HG03558 (cell line): Measurements from ENCODE around the gene MAGI2.

Source experiments
- ATAC-seq: cut with Tn5 transposase; IDR thresholded peaks from one replicate; pipeline ENCODE4 v1.9.1; 2021; ENCODE audit warnings: moderate number of reproducible peaks; ENCODE audit not compliant: unreplicated experiment; ENCODE audit errors: extremely low read depth

MAGI2 gene

GRCh38 chr7:79453558-79454360, at the start of gene MAGI2:
Gene MAGI2 (minus strand): TSS chr7:79453667. CDS start chr7:79453320, 347 bp downstream.
- no peak for ATAC-seq

DNA sequence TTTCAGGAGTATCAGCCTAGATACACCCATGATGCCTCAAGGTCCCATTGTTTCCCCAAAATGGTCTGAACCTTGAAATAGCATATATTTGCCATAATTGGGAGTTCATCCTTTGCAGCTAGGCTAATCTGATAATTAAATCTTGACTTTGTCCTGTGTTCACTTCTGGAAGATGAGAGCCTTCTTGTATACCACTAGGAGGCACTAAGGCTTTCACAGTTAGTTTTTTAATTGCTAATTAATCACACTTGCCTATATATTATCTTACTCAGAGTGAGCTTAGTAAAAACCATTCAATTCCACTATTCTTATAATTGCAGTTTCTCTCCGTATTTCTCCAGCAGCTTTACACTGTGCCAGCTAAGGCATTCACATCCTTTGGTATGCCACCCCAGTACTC, 48.7 kb upstream of the MAGI2 start:
- no peak for ATAC-seq

- no peak for ATAC-seq
These were observed 47.3 kb upstream of the MAGI2 start for GRCh38 chr7:79500759-79501158.

DNA sequence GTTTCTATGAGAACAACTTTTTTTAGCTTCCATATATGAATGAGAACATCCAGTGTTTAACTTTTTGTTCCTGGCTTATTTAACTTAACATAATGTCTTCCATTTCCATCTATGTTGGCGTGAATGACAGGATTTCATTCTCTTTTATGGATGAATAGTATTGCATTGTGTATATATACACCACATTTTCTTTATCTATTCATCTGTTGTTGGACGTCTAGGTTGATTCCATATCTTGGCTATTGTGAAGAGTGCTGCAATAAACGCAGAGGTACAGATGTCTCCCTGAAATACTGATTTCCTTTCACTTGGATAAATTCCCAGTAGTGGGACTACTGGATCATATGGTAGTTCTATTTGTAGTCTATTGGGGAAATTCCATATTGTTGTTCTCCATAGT, 44.3 kb upstream of the MAGI2 start:
- ATAC-seq: no peak

DNA sequence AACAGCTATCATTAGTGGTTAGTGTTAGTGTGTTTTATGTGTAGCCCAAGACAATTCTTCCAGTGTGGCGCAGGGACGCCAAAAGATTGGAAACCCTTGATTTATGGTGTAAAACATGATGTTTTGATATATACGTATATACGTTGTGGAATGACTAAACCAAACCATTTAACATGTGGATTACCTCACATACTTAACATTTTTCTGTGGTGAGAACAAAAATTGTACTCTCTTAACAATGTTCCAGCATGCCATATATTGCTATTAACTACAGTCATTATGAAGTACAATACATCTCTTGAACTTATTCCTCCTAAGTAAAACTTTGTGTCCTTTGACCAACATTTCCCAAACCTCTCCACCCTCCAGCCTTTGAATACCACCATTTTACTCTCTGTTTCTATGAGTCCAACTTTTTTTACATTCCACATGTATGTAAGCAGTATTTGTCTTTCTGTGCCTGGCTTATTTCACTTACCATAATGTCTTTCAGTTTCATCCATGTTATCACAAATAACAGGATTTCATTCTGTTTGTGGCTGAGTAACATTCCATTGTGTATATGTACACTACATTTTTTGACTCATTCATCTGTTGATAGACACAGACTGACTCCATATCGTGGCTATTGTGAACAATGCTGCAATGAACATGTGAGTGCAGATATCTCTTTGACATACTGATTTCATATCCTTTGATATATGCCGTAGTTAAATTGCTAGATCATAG, 42.2 kb upstream of the MAGI2 start:
- no peak for ATAC-seq

- ATAC-seq: no peak
These were observed 40.6 kb upstream of the MAGI2 start for GRCh38 chr7:79494046-79494445.

DNA sequence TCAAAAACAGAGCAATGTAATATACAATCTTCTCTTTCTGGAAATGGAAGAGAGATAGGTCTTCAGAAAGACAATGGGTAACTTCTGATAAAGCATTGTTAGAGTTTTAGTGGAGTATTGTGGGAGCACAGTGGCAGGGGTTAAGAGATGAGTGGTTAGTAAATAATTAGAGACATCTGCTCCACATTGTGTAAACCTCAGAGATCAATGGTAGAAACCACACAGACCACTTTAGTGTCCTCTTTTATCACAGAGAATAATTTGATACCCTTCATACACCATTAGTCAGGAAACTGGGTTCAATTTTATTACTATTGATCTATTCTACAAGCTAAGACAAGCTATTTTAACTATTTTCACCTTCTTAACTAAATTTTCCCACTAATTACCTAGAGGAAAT, 35.9 kb upstream of the MAGI2 start:
- no peak for ATAC-seq

DNA sequence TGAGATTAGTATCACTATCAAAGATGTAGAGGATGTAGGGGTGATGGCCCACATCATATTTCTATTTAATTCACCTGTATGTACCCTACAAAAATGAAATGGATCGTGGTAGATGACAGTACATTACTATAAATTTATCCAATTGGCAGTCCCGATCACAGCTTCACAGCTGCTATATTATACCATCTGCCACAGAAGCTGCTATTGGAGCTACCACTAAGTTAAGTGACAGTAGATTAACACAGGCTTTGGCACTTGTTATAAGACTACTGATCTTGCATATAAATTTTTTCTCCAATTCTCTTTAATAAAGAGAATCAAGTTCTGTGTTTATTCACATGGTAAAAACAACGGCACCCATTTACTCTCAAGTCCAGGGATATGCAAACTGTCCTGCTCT, 24.9 kb upstream of the MAGI2 start:
- ATAC-seq: no peak

DNA sequence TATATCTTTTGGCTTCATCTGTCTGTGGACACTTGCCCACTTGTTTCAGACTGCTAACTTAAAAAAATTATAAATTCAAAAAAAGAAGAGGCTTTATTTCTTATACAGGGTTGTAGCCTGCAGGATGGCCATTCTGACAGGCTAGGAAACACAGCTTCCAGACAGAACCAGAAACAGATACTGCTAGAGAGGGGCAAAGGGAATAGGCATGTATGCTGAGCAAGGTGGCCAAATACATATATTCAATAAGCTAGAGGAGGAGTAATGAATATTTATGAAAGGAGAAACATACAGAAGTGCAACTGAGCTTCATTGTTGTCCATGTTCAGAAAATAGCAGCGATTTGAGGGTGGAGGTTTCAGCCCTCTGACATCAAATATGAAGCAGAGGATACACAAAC, 22.0 kb upstream of the MAGI2 start:
- ATAC-seq: no peak

- ATAC-seq: no peak
These were observed 18.2 kb upstream of the MAGI2 start for GRCh38 chr7:79471699-79472098.

DNA sequence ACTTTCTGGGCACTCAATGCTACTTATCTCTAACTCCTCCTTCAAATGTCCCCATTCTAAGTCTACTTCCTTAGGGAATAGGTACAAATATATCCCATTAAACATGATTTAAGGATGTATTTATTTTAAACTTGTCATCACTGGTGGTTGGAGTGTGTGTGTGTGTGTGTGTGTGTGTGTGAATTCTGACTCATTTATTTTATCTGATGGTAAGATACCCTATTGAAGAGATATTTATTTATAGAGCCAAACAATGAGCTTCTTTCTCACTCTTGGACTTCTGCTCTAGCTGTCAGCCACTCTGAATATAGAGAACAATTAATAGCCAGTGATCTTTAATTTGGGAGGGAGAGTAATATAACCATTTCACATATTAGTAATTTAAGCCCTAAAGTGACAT, 17.8 kb upstream of the MAGI2 start:
- ATAC-seq: no peak

- no peak for ATAC-seq
These were observed 12.1 kb upstream of the MAGI2 start for GRCh38 chr7:79465551-79465950.

DNA sequence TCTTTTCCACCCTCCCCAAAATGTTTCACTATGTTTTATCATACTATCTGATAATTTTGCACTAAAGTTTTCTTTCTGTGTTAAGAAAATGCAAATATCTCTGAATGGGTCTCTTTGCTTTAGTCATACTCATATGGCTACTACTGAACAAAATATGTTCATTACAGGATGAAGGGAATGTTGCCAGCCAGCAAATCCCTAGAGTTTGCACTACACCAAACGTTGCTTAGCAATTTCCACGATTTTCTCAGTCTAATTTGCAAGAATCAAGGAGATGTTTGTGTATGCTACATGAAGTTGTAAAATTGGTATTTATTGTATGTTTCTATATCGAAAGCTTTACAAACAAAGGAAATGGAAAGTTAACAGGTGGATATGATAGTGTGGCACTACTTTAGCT, 10.6 kb upstream of the MAGI2 start:
- no peak for ATAC-seq

DNA sequence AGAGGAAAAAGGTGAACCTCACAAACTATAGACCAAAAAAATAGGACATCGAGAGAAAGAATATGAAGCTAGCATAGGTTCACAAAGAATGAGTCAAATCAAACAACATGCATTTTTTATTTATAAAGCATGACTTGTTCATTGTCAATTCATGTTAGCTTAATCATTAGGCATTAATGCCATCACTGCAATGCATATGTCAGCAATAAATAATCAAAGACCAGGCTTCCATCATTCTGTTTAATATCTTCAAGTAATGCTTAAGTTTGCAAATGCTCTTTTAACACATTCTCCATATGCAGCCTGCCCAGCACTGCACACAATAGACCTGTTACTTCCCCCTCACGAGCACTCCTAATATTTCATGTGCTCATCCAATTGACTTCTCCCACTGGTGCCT, 8.9 kb upstream of the MAGI2 start:
- ATAC-seq: no peak

- ATAC-seq: no peak
These were observed 8.2 kb upstream of the MAGI2 start for GRCh38 chr7:79461660-79462059.

DNA sequence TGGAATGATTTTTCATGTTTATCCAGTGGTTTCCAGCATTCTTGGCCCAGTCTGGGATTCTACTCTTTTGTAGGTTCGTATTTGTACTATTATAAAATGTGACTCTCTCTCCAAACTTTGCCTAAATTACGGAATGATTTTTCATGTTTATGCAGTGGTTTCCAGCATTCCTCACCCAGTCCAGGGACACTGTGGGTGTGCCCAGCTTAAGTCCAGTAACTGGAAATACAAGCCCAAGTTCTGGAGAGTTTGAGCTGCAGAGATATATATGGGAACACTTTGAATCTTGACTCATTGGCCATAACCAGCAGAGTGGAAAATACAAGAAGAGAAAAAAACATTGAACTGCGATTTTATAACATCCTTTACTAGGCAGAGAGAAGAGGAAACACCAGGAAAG, 5.9 kb upstream of the MAGI2 start:
- ATAC-seq: no peak

- no peak for ATAC-seq
These were observed 5.3 kb upstream of the MAGI2 start for GRCh38 chr7:79458796-79459195.

- no peak for ATAC-seq
These were observed 1.8 kb upstream of the MAGI2 start for GRCh38 chr7:79455173-79455790.

DNA sequence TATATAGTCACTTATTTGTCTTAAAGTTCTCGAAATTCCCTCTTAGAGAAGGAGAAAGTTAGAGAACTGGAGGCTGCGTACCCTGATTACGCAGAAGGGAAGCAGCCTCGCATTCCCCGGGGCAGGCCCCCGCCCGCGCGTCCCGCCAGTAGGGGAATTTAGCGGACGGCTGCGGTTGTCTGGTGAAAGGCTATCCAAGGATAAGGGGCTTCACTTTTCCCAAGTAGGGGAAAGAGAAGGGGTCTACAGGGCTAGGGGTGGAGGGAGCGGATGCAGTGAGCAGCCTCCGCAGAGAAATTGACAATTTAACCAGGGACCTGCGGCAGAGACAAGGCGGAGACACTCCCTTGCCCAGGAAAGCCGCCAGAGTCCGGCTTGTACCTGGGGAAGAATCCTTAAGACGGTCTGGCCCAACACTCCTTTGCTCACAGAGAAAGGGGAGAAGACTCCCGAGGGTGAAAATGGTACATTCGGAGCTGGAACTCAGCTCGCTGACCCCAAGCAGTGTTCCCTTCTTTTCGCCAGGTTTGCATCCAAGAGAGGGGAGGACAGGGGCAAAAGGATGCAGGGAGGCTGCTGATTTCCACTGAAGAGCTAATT, 994 bp upstream of the MAGI2 start:
- no peak for ATAC-seq

DNA sequence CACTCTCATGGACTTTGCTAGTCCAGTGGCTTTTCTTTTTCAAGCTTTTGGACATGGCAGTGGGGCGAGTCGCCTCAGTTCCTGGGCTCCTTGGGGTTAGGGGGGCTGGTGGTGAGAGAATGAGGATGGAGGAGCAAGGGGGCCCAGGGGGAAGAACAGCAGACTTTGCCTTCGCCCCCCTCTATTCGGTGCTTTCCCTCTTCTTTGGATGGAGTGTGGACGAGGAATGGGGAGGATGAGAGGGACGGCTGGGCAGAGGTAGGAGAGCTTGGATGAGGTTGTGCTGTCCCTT, 255 bp downstream of the MAGI2 start:
- no peak for ATAC-seq
